TTC549 (cell line): Measurements from ENCODE around the gene PTCRA.
A peak's percentile ranks its signal among the peaks of the same experiment; 100 is the strongest.
"Not testable (repeated sequence)": the region's sequence is repeated elsewhere in the genome, so short reads cannot be mapped to it uniquely, and the experiment has no call there.

Source experiments
- FAIRE-seq: peaks from 2 replicates; lab custom pipeline; 2012; peaks lifted over from hg19 to GRCh38; lab: Jason Lieb, UNC

The PTCRA gene, protein sequence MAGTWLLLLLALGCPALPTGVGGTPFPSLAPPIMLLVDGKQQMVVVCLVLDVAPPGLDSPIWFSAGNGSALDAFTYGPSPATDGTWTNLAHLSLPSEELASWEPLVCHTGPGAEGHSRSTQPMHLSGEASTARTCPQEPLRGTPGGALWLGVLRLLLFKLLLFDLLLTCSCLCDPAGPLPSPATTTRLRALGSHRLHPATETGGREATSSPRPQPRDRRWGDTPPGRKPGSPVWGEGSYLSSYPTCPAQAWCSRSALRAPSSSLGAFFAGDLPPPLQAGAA

DNA sequence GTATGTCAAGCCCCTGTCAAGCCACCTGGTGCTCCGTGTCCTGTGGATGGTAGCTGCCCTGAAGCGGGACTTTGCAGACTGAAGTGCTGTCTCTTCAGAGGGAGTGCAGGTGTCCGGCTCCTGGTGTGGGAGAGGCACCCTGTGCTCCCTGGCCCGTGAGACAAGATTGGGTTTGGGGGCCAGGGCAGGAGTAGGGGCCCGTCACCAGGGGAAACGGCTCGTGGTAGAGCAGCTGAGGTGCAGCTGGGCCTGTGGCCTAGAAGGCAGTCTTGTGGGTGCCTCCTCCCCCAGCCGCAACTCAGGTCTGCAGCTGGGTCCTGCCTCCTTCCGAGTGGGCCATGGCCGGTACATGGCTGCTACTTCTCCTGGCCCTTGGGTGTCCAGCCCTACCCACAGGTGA is at the start of gene PTCRA:
TSS of gene PTCRA (plus strand) at position 322 of the 400 bp plus-strand sequence. CDS start at position 339, 17 bp downstream.
- FAIRE-seq: no peak

DNA sequence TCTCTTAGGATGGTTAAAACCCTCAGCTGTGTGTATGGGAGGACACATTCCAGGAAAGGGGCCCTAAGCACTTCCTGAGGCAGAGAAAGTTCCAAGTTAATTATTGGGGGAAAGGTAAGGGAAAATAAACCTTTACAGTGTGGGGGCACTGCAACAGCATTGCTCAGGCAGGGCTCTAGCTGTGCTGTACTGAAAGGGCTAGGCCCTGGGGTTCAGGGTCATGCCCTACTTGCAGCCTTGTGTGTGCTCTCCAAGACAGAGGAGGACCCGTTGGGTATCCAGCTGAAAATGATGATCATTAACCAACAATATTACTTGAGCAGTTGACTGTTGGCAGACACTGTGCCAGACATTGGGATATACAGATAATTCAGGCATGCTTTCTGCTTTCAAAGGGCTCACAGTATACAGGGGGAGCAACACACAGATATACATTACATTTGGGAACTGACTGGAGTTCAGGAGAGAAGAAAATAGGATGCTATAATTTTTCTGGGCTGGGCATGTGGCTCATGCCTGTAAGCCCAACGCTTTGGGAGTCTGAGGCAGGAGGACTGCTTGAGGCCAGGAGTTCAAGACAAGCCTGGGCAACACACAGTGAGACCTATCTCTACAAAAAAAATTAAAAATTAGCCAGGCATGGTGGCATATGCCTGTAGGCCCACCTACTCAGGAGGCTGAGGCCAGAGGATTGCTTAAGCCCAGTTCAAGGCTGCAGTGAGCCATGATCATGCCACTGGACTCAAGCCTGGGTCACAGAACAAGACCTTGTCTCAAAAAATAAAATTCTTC is 45.5 kb upstream of the PTCRA start:
- no peak for FAIRE-seq

DNA sequence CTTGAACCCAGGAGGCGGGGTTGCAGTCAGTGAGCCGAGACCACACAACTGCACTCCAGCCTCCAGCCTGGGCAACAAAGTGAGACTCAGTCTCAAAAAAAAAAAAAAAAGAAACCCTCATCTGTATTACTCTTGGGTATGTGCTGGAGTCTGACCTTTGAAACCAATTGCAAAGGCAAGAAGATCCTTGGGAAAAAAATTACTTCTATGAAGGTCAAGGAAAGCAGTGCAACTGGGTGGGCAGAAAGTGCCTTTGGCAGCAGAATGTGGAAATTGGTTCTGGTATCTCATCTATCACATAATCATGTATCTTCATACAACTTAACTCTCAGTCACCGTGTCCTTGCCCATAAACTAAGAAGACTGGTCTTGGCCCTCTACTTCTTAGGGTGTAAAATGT is 44.1 kb upstream of the PTCRA start:
- no peak for FAIRE-seq

DNA sequence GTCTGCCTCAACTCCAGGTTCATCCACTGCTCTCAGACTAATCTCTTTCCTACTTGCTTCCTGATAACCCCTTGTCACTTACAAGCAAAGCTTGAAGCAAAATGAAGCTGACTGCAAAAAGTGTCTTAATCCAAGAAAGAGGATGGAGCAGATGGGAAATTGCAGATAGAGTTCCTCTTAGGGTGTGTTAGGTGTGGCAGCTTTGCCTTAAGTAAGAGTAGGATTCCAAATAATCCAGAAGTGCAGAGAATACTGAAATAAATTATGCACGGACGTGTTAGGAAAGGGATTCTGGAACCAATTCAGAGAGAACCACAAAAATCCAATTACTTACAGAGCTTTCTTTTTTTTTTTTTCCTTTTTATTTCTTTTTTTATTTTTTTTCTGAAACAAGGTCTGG is 42.5 kb upstream of the PTCRA start:
- FAIRE-seq: no peak

DNA sequence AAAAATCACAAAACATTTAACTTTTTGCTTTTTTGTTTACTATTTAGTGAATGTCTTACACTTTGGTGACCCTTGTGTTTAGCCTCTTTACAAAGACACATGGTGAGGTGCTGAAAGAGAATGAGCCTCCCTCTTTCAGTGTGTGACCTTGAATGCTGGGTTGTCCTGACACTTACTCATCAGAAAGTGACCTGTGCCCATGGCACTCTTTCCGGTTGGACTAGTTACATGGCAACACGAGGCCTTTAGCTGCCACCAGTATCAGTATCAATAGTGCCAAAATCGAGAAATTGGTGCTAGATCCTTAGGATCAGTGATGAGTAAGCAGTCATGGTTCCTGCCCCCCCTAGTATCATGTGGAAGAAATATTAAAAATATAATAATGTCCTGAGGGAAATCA is 38.2 kb upstream of the PTCRA start:
- FAIRE-seq: no peak

DNA sequence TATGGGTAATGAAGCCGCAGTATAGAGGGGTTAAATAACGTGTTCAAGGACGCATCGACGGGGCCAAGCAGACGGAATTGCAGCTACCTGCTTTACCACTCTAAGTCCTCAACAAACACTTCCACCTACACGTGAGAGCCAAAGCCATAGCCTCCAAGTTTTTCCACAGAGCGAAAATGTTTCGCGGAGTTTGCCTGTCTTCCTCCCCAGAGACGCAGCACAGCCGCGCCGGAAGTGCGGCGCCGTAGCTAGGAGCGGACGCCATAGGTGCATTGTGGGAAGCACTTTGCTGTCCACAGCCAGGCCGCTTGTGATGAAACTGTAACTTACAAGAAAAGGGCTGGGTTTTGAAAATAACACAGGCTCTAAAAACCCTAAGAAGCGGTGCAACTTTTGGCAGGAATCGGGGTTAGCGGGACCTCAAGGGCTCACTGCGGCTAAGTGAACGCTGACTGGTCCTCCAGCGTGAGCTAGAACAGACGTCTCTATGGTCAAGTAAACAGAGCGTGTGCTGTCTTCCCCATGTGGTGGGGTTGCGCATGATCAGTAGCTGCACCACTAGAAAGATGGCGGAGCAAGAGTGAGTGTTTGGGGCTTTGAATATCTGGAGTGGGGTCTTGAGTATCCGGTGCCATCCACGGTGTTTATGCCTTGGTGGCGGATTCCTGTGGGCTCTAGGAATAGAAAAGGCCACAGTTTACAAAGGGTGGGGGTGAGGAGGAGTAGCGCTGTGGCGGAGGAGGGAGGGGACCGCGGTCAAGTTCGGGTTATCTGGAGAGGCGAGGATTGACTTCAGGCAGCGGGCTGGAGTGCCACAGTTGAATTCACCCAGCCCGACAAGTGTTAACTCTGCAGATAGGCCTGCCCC is 36.2 kb upstream of the PTCRA start, which contains the start of gene RPL7L1:
TSS of gene RPL7L1 (plus strand) at position 245 of the 868 bp plus-strand sequence. CDS start at position 540, 295 bp downstream.
- no peak for FAIRE-seq

DNA sequence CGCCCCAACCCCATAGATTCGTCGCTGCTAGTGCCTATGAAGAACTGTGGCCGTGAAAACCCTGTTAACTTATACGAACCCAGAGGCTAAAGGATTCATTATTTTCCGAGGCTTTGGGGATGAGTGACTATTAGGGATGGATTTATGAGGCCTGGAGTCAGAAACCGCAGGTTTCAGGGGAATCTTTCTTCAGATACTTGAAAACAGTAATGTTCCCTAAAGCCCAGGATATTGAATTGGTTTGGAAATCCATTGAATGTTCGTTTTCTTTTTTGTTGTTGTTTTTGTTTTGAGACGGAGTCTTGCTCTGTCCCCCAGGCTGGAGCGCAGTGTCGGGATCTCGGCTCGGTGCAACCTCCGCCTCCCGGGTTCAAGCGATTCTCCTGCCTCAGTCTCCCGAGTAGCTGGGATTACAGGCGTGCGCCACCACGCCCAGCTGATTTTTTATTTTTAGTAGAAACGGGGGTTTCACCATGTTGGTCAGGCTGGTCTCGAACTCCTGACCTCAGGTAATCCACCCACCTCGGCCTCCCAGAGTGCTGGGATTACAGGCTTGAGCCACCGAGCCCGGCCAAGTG is 35.5 kb upstream of the PTCRA start:
- not testable (repeated sequence) for FAIRE-seq

DNA sequence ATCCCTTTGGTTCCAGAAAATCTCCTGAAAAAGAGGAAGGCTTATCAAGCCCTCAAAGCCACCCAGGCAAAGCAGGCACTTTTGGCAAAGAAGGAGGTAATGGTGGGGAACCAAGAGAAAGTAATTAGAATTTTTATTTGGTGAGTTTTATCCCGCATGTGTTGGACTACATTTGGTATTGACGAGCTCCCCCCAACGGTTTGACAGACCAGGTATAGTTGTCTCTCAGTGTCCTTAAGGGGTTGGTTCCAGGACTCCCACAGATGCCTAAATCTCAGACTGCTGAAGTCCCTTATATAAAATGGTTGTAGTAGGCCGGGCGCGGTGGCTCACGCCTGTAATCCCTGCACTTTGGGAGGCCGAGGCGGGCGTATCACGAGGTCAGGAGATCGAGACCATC is 35.0 kb upstream of the PTCRA start:
- FAIRE-seq: not testable (repeated sequence)

DNA sequence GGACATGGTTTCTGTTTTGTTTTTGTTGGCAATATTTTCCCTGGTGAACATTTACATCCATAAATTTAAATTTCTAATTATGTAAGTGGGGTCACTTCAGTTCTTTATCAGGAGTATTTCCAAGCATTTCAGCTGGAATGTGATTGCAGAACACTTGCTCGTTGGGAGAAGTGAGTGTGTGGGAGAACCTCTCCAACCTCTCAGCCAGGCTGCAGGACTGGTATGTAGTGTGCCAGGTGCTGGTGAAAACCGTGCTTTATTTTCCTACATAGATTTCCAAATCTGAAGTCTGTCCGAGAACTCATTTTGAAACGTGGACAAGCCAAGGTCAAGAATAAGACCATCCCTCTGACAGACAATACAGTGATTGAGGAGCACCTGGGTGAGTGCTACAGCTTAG is 30.2 kb upstream of the PTCRA start:
- FAIRE-seq: no peak

DNA sequence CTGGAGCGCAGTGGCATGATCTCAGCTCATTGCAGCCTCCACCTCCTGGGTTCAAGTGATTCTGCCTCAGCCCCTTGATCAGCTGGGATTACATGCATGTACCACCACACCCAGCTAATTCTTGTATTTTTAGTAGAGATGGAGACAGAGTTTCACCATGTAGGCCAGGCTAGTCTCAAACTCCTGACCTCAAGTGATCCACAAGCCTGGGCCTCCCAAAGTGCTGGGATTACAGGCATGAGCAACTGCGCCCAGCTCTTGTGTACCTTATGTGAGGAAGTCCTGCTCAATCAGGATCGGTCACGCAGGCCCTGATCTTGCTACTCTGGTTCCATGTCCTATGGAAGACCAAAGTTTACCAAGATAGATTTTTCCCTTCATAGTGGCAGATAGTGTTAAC is 27.7 kb upstream of the PTCRA start:
- not testable (repeated sequence) for FAIRE-seq

DNA sequence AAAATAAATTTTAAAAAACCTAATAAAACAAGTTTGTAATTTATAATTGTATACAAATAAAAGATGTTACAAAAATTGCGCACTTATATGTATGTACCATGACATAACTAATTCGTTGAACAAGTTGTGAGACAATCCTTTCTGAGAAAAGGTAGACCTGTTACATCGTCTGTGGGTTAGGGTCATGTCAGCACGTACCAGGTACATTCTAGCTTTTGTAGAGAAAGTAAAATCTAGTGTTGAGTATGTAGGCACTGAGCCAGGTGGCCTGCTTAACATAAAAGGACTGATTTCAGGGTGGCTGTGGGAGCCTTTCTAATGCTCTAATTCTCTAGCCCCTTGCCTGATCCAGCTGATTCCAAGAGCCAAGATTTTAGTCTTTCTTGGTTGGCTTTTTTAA is 26.0 kb upstream of the PTCRA start:
- no peak for FAIRE-seq

DNA sequence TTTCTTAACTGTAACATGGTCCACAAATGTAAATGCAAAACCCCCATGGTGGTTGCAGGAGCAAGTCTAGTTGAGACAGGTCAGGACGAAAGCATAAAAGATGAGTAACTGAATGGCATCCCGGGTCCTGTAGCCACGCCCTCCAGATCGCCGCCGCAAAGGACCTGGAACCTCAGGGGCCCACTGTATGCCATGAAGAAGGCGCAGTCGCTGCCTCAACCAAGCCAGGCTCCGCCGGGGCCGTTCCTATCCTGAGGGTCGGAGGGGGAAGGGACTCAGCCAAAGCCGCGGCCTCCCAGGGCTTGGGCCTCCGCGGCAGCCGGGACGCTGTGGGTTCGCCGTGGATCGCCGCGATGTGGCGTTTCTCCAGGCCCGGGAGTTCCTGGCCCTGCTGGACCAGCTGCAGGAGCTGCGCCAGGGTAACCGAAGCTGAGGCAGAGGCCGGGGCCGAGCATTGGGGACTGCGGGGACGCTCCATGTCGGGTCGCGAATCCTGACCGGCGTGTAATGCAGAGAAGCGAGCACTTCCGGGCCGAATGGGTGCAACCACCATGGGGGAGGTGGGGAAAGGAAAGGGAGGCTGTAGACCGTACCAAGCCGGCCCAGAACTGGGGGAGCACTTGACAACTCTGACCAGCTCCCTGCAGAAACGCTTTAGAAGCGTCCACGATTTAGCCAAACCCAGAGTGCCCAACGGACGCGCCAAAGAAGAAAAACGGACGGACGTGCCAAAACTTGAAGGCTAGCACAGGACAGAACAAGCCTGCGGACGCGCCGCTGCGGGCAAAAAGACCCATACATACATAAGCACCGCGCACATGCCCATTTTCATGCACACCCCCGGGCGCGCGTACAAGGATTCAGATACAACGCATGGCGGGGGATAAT is 25.3 kb upstream of the PTCRA start:
- no peak for FAIRE-seq

DNA sequence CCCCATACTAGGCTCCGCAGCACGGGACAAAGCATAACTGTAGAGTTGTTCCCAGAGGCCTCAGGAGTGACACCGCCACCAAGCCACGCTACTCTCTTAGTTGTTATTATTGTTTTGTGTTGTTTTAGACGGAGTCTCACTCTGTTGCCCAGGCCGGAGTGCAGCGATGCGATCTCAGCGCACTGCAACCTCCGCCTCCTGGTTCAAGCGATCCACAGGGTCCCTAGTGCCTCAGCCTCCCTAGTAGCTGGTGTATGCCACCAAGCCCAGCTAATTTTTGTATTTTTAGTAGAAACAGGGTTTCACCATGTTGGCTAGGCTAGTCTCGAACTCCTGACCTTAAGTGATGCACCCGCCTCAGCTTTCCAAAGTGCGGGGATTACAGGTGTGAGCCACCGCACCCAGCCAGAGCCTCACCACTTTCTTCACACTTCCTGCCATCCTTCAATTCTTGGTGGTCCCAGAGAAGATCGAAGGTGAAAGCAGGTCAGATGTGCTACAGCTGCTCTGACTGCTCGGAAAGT is 24.6 kb upstream of the PTCRA start:
- FAIRE-seq: no peak

DNA sequence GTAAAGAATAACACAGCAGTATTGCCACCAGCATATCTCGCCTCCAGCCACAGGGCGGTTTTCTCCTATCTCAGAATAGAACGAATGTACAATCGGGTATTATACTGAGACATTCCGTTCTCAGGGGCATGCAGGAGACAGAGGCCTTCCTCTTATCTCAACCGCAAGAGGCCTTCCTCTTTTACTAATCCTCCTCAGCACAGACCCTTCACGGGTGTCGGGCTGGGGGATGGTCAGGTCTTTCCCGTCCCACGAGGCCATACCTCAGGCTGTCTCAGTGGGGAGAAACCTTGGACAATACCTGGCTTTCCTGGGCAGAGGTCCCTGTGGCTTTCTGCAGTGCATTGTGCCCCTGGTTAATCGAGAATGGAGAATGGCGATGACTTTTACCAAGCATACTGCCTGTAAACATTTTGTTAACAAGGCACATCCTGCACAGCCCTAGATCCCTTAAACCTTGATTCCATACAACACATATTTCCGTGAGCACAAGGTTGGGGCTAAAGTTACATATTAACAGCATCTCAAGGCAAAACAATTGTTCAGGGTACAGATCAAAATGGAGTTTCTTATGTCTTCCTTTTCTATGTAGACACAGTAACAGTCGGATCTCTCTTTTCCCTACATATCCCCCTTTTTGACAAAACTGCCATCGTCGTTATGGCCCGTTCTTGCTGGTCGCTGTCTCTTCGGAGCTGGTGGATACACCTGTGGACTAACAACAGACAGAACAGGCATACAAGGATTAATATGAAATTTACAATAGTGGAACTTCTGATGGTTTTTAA is 21.6 kb upstream of the PTCRA start:
- not testable (repeated sequence) for FAIRE-seq

DNA sequence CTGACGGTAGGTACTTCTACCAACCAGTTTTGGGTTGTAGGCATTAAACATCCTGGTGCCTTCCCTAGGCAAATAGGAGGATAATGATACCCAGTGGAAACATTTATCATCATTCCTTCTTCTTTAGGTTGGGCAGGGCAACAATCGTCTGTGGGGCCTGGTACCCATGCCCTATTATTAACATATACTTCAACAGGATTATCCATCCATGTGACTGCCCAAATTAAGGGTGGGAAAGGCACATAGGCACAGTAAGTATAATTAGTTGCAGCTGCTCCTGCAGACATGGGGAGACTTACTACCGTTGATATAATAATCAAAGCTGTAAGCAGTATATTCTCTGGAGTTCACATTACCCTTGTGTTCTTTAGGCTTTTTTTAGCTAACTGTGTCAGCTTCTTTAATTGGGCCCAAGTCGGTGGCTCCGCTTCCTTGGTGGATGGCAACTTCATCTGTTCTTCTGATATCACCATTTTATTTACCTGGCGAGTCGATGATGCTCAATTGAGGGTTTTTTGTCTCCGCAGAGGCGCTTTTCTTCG is 19.6 kb upstream of the PTCRA start:
- no peak for FAIRE-seq

DNA sequence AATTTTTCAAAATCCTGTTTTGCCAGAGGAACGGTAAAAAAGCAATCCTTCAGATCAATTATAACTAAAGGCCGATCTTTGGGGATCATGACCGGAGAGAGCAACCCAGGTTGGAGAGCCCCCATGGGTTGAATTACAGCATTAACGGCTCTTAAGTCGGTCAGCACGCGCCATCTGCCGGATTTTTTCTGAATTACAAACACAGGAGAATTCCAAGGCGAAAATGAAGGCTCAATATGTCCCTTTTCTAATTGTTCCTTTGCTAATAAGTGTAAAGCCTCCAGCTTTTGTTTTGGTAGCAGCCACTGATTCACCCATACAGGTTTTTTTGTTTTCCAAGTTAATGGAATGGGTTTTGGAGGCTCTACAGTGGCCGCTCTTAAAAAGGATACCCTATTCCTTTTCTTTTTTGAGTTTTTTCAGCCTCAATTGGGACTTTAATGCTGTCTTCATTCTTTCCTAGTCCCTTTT is 16.9 kb upstream of the PTCRA start:
- peak; percentile 36 for FAIRE-seq

DNA sequence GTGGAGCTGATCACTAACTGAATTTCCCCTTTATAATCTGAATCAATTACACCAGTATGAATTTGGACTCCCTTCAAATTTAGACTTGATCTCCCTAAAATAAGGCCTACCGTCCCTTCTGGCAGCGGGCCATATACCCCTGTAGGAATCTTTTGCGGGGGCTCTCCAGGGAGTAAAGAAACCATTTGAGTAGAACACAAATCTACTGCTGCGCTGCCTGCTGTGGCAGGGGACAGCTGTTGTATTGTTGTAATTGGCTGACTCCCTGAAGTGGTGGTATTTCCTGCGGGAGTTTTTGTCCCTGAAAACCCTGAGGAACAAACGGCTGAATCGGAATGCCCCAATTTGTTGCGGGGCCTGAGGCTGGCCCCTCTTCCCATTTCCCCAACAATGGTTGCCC is 16.0 kb upstream of the PTCRA start:
- FAIRE-seq: no peak

DNA sequence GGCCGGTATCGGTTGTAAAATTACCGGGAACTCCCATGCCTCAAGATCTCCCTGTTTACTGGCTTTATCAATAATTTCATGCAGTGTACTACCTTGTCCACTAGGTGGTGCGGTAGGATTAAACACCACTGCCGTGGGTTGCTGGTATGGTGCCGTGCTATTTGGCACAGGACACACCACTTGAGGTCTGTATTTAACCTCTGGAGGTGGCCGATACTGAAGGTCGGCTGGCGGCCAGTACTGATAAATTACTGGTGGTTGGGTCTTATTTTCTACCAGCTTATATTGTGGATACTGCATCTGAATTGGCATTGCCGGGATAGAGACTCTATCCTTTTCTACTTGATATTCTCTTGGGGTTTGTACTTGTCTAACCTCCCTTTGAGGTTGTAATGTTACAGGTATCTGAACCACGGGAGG is 14.3 kb upstream of the PTCRA start:
- no peak for FAIRE-seq

DNA sequence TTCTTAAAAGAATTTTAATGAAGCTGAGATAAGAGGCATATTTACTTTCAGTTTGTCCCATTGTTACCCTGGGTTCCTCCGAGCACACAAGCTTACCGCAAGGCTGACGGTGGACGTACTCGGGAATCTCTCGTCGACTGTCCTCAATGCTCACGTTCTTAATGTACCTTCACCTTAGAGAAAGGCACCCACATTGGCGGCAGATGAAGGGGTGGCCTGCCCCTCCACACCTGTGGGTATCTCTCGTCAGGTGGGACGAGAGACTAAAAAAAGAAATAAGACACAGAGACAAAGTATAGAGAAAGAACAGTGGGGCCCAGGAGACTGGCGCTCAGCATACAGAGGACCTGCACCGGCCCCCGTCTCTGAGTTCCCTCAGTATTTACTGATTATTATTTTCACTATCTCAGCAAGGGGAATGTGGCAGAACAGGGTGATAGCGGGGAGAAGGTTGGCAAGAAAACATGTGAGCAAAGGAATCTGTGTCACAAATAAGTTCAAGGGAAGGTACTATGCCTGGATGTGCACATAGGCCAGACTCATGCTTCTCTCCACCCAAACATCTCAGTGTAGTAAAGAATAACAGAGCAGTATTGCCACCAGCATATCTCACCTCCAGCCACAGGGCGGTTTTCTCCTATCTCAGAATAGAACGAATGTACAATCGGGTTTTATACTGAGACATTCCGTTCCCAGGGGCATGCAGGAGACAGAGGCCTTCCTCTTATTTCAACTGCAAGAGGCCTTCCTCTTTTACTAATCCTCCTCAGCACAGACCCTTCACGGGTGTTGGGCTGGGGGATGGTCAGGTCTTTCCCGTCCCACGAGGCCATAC is 13.2 kb upstream of the PTCRA start:
- FAIRE-seq: not testable (repeated sequence)
